NCI-H1092 treated with DMSO at 0.1 percent for 48 hours (cell line): Measurements from ENCODE around the gene PEX6.
A peak's percentile ranks its signal among the peaks of the same experiment; 100 is the strongest.

ENCODE experiments used
- DNase-seq: peaks from one replicate; lab custom pipeline; 2025; lab: John Stamatoyannopoulos, UW

The PEX6 gene, protein sequence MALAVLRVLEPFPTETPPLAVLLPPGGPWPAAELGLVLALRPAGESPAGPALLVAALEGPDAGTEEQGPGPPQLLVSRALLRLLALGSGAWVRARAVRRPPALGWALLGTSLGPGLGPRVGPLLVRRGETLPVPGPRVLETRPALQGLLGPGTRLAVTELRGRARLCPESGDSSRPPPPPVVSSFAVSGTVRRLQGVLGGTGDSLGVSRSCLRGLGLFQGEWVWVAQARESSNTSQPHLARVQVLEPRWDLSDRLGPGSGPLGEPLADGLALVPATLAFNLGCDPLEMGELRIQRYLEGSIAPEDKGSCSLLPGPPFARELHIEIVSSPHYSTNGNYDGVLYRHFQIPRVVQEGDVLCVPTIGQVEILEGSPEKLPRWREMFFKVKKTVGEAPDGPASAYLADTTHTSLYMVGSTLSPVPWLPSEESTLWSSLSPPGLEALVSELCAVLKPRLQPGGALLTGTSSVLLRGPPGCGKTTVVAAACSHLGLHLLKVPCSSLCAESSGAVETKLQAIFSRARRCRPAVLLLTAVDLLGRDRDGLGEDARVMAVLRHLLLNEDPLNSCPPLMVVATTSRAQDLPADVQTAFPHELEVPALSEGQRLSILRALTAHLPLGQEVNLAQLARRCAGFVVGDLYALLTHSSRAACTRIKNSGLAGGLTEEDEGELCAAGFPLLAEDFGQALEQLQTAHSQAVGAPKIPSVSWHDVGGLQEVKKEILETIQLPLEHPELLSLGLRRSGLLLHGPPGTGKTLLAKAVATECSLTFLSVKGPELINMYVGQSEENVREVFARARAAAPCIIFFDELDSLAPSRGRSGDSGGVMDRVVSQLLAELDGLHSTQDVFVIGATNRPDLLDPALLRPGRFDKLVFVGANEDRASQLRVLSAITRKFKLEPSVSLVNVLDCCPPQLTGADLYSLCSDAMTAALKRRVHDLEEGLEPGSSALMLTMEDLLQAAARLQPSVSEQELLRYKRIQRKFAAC

GRCh38 chr6:42978839-42979522 is at the start of gene PEX6:
TSS of gene PEX6 (minus strand) at chr6:42979181. CDS start at chr6:42979150, 31 bp downstream.
- DNase-seq: peak; percentile 97

DNA sequence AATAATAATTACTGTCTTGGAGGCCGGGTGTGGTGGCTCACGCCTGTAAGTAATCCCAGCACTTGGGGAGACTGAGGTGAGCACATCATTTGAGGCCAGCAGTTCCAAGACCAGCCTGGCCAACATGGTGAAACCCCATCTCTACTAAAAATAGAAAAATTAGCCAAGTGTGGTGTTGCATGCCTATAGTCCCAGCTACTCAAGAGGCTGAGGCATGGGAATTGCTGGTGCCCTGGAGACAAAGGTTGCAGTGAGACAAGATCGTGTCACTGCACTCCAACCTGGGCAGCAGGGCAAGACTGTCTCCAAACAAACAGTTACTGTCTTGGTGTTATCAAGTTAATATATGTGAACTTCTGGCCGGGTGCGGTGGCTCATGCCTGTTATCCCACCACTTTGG is 47.4 kb upstream of the PEX6 start:
- DNase-seq: no peak

- no peak for DNase-seq
Measured at GRCh38 chr6:43024436-43024835, 45.5 kb upstream of the PEX6 start.

DNA sequence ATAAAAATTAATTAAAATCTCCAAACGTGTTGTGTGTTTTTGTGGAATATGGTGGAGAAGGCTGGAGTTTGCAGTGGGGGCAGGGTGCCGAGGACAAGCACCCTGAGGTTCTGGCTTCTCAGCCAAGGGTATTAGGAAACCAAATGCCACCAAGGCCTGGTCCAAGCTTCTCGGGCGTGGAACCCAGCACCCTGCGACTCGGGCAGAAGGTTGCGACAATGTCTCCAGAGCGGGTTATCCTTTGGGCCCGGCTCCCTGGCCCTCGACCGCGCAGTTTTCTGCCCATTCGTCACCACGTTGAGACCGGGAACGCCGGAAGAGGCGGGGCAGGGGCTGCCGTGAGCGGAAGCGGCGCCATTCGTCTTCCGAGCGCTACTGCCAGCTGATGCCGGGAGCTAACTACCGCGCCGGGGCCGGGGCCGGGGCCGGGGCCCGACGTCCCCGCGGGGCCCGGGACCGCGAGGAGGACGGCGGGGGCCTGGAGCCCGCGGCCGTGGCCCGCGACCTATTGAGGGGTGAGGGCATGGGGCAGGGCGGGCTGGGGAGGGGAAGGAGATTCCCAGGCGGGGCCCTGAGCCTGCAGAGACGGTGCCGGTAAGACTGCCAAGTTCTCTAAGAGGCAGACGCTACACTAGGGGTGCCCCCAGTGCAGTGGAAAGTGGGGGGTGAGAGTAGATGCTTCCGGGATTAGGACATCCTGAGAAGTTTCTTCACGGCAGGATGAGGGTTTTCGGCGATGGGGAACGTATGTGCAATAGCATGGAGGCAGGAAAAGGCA is 42.5 kb upstream of the PEX6 start, which contains the start of gene RRP36:
Gene RRP36 (plus strand): TSS at position 354 of the 778 bp plus-strand sequence. CDS start 32 bp downstream, at position 386.
- DNase-seq: peak; percentile 67

- DNase-seq: no peak
Measured at GRCh38 chr6:43020847-43021246, 41.9 kb upstream of the PEX6 start.

- DNase-seq: no peak
Measured at GRCh38 chr6:43020052-43020705, 41.2 kb upstream of the PEX6 start.

- no peak for DNase-seq
Measured at GRCh38 chr6:43019152-43019551, 40.2 kb upstream of the PEX6 start.

GRCh38 chr6:43016943-43017334 is 38.0 kb upstream of the PEX6 start:
- no peak for DNase-seq

- no peak for DNase-seq
Measured at GRCh38 chr6:43016176-43016942, 37.4 kb upstream of the PEX6 start.

- DNase-seq: no peak
Measured at GRCh38 chr6:43014434-43014909, 35.5 kb upstream of the PEX6 start.

DNA sequence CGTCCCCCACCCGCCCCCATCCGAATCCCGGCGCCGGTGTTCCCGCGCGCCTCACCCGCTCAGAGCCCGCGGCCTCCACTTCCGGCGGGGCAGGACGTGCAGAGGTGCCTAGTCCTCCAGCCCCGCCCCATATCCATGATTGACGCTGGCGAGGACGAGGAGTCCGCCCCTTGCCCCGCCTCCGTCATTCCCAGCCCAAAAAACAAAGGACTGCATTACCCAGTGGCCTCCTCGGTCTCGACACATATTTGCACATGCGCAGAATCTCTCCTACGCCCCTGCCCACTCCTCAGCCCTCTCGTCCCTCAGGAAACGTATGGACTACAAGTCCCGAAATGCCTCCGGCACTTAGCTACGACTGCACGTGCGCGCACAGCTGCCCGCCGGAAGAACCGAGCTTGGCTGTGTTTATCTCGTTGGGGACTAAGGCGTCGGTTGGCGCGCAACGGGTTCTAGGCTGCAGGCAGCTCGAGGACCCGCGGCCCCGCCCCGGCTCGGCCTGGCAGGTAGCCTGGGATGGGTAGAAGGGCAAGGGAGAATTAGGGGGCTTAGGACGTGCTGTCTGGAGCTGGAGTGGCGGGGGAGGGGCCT is 35.0 kb upstream of the PEX6 start, which contains the start of the genes KLHDC3 and MEA1:
Gene KLHDC3 (plus strand): TSS at position 407 of the 591 bp plus-strand sequence. CDS start 2,944 bp downstream, outside the sequence.
Gene MEA1 (minus strand): TSS at position 104 of the 591 bp plus-strand sequence. CDS start 133 bp downstream, outside the sequence.
- DNase-seq: peak; percentile 100

DNA sequence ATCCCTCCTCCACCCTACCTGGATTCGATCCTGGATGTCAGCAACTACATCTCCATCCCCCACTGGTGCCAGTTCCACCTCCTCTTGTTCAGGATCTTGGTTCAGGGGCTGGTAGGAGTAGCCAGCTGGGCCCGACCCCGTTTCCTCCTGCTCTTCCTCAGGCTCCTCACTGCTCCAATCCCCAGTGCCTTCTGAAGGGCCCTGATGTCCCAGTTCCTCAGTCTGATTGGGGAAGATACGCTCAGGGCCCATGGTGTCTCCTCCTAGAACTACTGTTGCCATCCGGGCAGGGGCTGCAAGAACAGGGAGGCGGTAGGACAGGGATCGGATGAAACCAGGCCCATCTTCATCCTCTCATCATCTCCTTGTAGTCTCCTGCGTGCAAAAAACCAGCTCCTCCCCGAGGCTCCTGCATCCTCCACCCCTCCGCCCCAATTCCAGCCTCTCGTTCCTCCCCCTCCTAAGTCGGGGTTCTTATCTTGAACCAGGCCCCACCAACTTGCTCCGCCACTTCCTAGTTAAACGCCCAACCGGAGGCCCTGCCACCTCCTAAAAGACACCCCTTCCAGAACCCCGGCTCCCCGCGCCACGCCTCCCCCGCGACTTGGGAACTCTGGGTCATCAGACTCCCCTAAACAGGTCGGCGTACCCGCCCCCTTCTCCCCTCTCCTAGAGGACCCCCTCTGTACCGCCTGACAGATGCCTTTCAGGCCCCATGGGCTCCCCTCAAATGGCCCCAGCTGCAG is 34.3 kb upstream of the PEX6 start:
- DNase-seq: peak; percentile 72

- no peak for DNase-seq
Measured at GRCh38 chr6:43012364-43012763, 33.4 kb upstream of the PEX6 start.

DNA sequence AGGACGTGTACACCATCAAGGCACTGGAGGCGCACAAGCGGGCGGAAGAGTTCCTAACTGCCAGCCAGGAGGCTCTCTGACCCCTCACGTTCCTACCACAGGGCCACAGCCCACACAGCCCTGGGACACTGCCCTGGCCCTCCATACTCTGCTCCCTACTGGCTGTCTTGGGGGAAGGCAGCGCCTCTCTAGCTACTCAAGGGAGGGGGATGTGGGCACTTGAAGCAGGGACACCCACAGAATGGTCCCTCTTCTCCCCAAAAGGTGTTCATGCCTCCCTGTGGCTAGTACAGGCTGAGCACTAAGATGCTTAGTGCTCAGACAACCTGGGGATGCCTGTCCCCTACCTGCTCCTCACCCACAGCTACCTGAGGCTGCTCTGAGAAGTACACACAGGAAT is 32.2 kb upstream of the PEX6 start:
- DNase-seq: no peak

- peak; percentile 5 for DNase-seq
Measured at GRCh38 chr6:43009124-43009523, 30.1 kb upstream of the PEX6 start.

DNA sequence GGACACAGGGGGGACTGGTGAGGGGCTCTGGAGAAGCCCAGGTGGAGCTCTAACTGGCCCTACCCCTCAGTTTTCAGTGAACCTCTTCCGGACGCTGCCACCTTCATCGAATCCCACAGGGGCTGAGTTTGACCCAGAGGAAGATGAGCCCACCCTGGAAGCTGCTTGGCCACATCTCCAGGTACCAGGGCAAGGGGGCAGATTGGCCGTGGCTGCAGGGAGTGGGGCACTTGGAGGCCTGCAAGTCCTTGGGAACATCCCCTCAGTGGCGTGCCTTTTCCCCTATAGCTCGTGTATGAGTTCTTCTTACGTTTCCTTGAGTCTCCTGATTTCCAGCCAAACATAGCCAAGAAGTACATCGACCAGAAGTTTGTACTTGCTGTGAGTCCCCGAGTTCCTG is 28.1 kb upstream of the PEX6 start:
- no peak for DNase-seq

- DNase-seq: no peak
Measured at GRCh38 chr6:43006251-43006650, 27.3 kb upstream of the PEX6 start.

GRCh38 chr6:43005844-43006243 is 26.9 kb upstream of the PEX6 start:
- no peak for DNase-seq
